HG02938 (cell line): ENCODE measurements around the gene PIRT.

ENCODE experiments used
- ATAC-seq: cut with Tn5 transposase; IDR thresholded peaks from one replicate; pipeline ENCODE4 v1.9.1; 2021; ENCODE audit warnings: mild to moderate bottlenecking, moderate library complexity; ENCODE audit not compliant: unreplicated experiment

PIRT gene

DNA sequence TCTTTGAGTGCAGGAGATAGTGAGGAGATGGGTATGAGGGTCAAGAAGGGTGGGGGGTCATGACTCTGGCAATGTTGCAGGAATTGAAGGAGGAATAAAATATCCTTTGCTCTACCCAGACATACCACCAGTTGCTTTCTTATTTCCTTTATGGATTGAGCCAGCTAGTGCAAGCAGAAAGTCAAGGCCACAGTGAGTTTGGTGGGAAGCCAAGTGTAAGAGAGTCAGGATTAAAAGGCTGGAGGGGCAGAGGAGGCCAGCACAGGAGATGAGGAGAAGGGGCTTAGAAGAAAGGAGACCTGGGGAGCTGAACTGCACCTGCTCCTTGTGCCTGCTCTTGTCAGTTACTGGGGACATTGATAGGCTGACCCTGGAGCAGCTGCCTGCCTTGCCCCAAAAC is 16.1 kb downstream of the PIRT start:
- no peak for ATAC-seq

DNA sequence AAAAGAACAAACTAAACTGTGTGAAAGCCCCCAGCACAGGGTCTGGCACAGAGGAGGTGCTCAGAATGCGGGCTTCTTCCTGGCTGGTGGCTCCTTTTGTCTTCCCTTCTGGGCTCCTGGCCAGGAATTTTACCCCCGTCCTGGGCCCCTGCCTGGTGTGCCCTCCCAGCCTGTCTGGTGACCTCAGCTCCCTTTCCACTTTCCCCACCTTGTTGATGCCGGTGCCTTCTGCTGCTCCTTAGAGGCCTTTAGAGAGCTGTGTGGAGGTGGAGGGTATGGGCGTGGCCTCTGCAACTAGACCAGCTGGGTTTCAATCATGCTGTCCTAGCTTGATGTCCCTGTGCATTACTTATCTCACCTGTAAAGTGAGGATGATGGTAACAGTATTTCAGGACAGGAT is 16.8 kb downstream of the PIRT start:
- no peak for ATAC-seq

DNA sequence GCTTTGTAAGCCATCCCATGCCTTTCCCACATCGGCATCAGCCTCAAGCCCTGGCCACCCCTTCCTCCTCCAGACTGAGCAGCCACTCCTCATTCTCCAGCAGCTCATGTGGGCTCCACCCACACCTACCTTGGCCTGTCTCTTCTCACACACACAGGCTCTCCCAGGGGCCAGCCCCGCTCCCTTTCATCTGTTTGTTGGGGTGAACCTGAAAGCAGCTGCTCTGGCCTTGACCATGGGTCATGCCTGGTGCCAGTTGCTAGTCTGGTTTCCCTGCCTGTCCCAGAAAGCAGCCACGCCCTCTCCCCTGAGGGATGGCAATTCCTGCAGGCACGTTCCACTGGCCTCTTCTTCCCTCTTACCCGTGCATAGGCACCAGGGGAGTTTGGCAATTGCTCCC is 22.6 kb downstream of the PIRT start:
- no peak for ATAC-seq

DNA sequence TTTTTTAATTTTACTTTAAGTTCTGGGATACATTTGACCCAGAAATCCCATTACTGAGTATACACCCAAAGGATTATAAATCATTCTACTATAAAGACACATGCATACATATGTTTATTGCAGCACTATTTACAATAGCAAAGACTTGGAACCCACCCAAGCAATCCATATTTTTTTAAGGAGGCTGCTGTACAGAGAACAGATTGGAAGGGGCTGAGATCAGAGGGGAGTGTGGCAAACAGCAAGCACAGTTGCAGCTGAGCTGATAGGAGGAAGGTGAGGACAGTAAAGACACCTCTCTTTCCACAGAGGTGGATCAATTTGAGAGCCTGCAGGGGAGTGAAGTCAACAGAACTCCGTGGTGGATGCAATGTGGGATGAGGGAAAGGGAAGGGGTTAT is 23.8 kb downstream of the PIRT start:
- ATAC-seq, result no peak

DNA sequence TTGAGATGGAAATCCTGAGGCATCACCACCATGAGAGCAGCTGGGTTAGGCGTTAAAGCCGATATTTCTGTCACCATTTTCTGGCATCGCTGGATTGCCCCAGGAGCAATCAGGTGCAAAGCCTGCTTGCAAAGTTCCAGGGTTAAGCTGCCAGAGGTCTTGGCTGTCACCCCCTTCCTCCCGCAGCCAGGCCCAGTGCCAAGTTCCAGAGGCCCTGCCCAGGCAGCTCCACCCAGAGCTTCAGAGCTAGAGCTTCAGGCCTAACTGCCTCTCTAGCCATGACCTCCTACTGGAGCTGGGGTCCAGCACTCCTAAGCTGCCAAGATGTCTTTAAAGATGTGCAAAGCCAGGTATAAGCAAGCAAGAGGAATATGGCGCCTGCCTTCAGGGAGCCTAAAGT is 25.2 kb downstream of the PIRT start:
- no peak for ATAC-seq

DNA sequence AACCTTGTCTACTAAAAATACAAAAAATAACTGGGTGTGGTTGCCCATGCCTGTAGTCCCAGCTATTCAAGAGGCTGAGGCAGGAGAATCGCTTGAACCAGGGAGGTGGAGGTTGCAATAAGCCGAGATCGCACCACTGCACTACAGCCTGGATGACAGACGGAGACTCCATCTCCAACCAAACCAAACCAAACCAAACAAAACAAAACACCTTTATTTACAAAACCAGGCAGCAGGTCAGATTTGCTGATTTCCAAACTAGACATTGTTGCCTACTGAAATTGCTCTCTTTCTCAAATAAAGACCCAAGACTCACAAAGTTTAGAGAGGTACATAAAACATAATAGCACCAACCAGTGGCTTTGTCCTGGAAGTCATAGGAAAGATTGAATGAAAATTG is 28.3 kb downstream of the PIRT start:
- no peak for ATAC-seq

DNA sequence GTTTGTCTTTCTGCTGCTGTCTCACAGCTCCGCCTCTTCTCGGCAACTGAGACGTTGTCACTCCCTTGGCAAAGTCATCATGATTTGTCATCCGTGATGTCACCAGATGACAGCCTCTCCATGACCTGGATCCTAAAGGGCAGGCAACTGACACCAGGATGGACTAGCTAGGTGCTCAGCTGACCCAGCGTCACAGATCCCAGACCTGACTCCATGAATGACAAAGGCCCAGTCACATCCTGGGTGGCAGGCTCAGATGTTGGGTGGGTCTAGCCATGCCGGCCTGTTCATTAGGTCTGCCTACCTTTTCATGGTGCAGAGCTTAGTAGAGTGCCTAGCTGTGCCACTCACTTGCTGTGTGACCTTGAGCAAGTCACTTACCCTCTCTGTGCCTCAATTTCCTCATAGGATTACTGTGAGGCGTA is 30.2 kb downstream of the PIRT start:
- no peak for ATAC-seq

DNA sequence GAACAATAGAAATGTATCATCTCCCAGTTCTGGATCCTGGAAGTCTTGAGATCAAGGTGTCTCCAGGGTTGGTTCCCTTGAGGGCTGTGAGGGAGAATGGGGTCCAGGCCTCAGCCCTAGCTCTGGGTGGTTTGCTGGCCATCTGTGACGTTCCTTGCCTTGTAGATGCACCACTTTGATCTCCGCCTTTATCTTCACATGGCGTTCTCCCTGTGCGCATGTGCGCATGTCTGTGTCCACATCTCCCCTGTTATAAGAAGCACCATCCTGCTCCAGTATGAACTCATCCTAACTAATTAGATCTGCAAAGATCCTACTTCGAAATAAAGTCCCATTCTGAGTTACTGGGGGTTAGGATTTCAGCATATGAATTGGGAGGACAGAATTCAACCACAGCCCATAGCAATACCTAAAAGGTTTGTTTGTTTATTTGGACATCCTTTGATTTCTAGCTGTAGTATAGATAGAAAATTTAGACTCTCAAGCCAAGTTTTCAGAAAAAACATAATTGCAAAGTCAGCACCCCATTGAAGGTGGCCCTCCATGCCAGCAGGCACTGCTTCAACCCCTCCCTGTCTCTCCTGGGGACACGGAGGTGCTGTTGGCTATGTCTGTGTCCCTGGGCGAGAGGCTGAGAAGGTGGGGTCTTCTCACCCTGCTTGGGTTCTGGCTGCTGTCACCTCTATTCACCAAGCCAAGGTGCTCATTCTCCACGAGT is 31.2 kb downstream of the PIRT start:
- ATAC-seq, result no peak

DNA sequence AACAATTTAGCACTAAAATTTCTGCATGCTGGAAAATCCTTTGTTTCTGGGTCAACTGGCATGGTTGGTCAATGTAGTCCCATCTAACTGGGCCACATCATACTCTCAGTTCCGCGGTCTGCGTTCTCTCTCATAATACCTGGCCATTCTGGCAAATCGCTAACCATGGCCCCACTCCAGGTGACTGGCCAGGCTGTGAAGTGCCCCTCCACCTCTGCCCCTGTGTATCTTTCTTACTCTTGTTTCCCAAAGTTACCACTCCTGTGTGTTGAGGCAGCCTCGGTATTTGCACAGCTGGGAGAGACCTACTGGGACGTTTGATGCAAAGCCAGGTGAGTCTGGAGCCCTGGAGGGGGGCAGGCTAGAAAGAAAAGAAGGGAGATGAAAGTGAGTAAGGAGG is 32.0 kb downstream of the PIRT start:
- ATAC-seq, result no peak

DNA sequence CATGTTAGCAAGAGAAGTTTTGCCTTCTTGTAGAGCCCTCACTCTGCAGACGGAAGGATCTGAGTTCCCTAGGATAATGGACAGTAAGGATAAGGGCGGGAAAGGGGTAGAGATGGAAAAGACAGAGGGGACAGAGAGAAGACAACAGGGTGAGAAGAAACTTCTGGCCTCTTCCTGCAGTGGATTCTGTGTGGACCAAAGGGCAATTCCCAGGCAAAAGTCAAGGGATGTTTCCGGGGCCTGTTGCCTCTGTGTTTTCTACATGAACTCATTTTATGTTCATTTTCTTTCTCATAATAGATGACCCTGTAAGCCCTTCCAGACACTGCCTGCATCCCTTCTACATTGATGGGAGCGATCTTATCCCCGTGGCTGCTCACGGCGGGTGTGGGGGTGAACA is 33.3 kb downstream of the PIRT start:
- no peak for ATAC-seq

DNA sequence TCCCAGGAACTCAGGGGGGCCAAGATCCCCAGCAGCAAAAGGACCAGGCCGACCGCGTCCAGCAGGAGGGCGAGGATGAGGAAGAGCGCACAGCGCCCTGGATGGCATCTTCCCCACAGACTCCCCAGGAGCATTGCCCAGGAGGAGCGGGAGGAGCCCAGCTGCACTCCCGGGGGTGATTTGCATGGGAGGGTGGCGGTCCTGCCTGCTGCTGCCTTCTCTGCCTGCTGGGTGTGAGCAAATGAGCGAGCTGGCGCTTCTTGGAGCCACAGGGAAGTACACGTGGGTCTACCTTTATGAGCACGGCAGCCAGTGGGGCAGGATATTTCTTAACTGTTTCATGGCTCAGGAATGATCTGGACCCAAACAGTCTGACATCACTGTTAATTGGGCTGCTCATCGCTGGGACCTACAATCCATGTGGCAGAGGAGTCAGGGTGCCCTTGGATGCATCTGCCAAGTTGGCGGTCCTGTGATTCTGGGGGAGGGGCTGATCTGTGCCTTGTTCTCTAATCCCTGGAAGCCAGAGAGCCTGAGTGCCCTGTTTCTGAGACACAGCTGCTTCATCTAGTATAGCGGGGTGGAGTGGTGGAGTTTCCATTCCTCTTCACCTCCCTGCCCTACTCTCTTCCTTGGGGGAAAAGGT is 33.9 kb downstream of the PIRT start, which contains the start of gene TMEM238L:
Gene TMEM238L, minus strand, starts transcription at position 270 of the 646 bp plus-strand sequence. Its CDS starts 136 bp downstream, at position 134.
- no peak for ATAC-seq

DNA sequence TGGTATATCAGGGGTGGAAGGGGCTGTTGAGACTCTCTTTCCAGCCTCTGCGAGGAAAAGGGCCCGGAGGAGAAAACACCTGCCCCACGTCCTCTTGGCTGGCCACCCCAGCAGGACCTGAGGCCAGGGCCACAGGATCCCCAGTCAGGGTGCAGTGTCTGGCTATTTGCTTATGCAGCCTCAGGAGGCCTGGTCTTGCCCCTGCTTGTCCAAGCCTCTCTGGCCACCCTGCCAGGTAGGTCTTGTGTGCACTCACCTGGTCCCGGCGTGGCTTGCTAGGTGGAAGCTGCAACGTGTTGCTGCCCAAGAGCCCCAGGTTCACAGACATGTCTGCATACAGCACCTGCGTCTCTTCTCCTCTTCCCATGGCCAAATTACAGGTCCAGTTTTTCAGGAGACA is 34.5 kb downstream of the PIRT start:
- ATAC-seq, result no peak

DNA sequence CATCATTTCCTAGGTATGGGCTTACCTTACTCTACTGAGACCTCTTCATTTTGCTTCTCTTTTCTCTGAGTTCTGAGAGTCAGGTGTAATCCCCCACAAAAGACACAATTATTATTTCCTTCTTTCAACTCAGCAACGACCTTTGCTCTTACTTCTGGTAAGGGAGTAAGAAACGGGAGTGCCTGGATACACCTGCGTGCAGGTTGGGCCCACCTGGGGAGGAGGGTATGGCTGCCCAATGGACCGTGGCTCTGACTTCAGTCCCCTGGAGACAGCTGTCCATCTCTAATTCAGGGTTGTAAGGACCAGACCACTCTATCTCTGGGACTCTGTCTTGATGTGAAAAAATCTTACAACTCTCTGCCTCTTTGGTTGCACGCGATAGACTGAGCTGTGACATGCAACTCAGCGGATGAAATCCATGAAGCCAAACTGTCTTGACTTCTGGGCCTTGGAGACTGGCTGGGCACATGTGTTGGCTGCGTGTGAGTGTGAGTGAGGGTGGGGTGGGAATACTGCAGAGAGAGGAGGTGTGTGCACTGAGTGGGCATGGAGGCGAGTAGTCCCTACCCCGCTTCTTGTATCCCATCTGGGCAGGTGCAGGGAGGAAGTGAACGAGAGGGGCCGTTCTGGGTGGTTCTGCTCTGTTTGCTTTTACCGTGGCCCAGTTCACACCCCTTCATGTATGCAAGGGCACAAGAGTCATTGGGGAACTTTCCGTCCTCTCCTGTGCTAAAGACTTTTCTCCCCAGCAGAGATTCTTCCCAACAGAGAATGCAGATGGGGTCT is 35.2 kb downstream of the PIRT start:
- ATAC-seq, result no peak

DNA sequence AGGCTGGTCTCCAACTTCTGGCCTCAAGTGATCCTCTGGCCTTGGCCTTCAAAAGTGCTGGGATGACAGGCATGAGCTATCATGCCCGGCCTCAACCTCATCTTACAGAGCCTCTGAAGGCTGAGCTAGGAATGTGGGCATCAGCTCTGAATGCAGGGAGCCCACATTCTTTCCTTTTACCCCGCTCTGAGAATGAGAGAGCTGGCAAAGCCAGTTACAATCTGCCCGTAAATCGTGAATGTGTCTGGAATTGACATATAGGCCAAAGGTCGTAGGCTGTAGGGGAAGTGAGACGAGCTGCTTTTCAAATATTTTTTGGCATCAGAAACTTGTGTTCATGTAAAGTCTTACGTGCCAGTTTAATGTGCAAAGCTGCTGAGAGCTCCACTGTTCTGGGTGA is 38.5 kb downstream of the PIRT start:
- ATAC-seq, result no peak

DNA sequence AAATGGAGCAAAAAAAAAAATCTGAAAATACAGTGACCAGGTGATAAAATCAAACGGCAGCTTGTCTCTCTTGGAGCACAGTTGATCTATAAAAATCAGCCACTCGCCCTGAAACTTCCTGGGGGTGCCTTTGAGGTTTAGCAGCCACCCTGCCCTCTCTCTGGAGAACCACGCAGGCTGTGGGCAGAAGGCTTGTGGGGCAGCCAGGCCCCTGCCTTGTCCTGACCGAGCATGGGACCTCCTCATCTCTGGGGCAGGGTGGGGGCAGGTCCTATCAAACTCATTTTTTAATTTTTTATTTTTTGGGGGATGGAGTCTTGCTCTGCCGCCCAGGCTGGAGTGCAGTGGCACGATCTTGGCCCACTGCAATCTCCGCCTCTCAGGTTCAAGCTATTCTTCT is 39.0 kb downstream of the PIRT start:
- ATAC-seq, result no peak

DNA sequence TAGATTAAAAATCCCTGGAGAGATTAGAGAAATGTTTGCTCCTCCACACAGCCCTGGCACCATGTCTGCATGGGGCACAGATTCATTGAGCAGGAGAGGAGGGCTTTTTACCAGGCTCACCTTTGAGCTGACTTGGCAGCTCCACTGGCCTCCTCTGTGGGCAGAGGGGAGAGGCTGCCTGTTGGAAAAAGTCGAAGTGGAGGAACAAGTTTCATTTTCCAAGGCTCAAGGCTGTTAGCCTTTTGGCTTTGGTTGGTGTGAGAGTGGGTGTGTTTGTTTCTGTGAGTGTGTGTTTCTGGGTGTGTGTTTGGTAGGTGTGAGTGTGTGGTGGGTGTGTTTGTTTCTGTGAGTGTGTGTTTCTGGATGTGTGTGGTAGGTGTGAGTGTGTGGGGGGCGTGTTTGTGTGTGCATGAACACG is 39.5 kb downstream of the PIRT start:
- ATAC-seq, result no peak

DNA sequence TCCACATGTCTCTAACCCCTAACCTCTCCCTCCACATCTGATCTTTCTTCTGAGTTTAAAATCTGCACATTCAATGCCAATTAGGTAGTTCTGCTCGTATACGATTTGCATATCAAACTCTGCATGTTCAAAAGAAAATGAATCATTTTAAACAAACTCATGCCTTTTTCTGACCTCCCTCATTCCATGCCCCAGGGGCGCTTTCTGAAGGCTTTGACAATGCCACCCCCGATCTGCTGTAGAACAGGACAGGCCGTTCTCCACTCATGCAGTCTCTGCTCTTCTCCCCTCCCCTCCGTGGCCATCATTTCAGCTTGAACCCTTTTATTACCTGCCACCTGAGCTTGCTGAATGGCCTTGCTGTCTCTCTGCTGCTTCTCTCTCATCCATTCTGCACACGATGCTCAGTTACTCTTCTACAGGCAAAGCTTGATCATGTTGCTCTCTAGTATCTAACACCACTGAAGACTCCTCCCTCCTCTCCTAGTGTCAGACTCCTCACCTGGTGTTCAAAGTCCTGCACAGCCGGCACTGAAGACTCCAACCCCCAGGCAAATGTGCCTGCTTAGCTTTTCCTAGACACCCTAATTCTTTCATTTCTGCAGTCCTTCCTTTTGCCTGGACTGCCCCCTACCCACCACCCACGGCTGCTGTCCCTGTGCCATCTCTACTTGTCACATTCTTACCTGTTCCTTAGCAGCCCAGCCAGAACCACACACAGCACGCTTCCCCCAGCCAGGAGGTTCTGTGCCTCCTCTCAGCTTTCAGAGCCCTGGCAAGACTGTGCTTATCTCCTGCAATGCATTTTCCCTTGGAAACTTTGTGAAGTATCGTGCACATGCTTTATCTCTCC is 40.2 kb downstream of the PIRT start:
- no peak for ATAC-seq

DNA sequence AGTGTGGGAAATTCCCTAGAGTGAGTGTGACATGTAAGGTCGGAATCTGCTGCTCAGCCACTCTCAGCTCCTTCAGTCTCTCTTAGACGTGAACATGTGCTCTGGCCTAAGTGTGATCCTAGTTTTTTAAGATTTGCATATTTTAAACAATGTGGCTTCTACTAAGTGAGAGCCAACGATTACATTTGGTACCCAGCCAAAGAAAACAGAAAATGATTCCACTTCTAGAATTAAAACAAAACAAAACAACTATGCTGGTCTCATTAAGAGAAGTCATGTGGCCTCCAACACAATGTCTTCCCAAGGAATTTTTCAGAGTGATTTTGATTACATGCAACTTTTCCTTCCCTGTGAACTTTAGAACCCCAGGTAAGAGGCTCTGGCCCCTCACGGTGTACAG is 44.1 kb downstream of the PIRT start:
- ATAC-seq, result no peak

DNA sequence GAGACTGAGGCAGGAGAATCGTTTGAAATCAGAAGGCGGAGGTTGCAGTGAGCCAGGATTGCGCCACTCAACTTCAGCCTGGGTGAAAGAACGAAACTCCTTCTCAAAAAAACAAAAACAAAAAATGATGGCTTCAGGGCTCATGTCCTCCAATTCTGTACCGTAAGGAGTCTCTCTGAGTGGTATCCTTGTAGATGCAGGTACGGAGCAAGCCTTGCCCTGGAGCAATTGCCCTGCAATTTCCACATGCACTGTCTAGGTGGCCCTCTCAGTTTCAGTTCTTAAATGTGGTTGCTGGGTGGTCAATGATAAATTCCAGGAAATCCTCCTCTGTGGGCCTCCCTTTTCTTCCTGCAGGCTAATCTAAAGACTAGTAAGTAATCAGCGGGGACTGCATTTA is 44.6 kb downstream of the PIRT start:
- no peak for ATAC-seq

DNA sequence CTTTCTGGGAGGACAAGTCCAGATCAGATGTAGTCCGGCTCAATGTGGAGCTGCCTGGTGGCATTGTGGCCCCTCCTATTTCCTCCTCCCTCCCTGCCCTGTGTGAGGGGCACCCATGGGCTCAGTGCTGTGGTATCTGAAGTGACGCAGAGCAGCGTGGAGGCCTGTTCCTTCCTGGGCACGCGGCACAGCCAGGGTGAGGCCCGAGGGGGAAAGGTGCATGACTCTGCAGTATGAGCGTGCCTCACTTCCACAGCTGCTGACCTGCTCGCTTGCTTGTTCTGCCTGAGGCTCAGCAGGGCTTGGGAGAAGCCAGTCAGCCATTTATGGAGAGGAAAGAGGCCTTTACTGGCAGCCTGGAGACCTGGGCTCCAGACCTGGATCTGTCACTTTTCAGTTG is 45.7 kb downstream of the PIRT start:
- ATAC-seq, result no peak
